GM19438 (cell line): ENCODE results near the gene RAC3.
A peak's percentile ranks its signal among the peaks of the same experiment; 100 is the strongest.

ENCODE experiments used
- ATAC-seq: cut with Tn5 transposase; IDR thresholded peaks from one replicate; pipeline ENCODE4 v1.9.1; 2021; ENCODE audit warnings: low read depth; ENCODE audit not compliant: unreplicated experiment

Gene RAC3

GRCh38 chr17:82022310-82022980, 9.0 kb upstream of the RAC3 start, which contains the start of gene CENPX:
Gene CENPX (minus strand): TSS chr17:82022878. CDS start chr17:82022861, 17 bp downstream.
- no peak for ATAC-seq

DNA sequence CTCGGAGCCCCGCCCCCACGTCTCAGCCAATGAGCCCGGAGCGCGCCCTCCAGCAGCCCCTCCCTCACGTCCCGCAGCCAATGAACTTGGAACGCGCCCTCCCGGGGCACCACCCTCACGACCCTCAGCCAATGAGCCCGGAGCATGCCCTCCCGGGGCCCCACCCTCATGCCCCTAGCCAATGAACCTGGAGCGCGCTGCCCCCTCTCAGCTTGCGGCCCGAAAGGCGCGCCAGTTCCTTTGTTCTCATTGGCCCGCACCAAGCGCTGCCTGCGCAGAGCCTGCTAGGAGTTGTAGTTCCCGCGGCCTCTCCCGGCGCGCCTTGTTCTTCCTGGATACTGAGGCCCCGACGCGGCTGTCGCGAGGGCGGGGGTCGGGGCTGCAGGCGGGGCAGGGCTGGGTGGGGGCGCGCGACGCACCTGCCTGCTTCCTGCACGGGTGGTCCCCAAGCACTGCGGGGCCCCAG, 8.5 kb upstream of the RAC3 start, which contains the start of gene LRRC45:
LRRC45 (plus strand) TSS at position 325 of the 466 bp plus-strand sequence. CDS start 339 bp downstream, outside the sequence.
- ATAC-seq, result peak; percentile 82

- peak; percentile 2 for ATAC-seq
Observed at GRCh38 chr17:82023447-82024241, 7.8 kb upstream of the RAC3 start.

DNA sequence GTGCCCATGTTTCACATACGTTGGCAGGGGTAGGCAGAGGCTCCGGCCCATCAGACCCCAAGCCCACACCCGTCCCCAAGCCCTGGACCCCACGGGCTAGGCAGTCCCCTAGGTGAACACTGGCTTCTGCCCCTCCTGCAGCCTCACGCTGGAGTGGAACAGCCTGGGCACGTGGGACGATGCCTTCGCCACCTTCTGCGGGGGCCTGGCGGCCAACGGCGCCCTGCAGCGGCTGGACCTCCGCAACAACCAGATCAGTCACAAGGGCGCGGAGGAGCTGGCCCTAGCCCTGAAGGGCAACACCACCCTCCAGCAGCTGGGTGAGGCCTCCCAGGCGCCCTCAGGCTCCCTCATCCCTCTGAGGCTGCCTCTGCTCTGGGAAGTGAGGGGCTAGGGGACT, 6.6 kb upstream of the RAC3 start:
- ATAC-seq, result no peak

GRCh38 chr17:82025401-82026107, 5.9 kb upstream of the RAC3 start:
- ATAC-seq, result no peak

GRCh38 chr17:82028246-82028645, 3.2 kb upstream of the RAC3 start:
- ATAC-seq, result no peak

GRCh38 chr17:82028966-82029365, 2.5 kb upstream of the RAC3 start:
- no peak for ATAC-seq

DNA sequence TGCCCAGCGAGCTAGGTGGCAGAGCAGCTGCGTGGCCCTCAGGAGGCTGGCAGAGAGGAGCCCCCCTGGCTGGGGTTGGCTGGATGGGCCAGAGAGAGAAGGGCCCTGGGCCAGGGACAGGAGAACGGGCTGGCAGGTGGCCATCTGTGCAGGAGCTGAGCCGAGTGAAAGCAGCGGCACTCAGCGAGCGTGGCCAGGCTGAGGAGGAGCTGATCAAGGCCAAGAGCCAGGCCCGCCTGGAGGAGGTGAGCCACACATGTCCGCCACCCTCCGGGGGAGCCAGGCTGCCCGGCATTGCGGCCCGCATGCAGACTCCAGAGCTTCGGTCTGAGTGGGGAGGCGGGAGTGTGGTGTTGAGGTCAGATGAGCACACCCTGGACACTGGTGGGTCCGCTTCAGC, 2.1 kb upstream of the RAC3 start:
- ATAC-seq, result no peak

- no peak for ATAC-seq
Observed at GRCh38 chr17:82029990-82030469, 1.4 kb upstream of the RAC3 start.

DNA sequence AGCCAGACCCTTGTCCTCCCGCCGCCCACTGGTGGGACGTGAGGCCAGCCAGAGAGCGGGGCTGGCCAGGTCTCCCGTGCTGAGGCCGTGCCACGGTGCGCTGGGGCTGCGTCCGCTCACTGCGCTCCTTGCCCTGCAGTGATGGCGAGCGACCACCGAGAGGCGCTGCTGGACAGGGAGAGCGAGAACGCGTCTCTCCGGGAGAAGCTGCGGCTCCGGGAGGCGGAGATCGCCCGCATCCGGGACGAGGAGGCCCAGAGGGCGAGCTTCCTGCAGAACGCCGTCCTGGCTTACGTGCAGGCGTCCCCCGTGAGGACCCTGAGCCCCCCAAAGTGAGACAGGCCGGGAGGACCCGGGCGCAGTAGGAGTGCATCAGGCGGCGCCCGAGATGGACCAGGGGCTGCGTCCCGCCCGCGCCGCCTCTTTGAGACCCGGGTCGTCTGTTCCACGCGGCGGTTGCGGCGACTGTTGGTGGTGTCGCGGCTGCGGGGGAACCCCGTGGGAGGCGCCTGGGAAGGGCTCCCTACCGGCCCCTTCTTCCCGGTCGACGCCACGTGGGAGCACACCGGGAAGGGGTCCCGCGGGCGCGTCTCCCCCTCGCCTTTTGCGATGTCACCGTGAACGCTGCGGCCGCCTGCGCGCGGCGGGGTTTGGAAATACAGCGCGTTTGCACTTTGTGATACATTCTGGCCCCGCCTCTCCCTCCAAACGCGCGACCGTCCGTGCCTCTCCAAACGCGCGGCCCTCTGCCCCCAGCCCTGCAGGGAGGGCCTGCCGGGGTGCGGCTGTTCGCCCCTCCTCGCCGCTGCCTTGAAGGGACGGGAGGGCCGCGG, 792 bp upstream of the RAC3 start:
- no peak for ATAC-seq

- no peak for ATAC-seq
Observed at GRCh38 chr17:82031885-82032627, 578 bp downstream of the RAC3 start.

DNA sequence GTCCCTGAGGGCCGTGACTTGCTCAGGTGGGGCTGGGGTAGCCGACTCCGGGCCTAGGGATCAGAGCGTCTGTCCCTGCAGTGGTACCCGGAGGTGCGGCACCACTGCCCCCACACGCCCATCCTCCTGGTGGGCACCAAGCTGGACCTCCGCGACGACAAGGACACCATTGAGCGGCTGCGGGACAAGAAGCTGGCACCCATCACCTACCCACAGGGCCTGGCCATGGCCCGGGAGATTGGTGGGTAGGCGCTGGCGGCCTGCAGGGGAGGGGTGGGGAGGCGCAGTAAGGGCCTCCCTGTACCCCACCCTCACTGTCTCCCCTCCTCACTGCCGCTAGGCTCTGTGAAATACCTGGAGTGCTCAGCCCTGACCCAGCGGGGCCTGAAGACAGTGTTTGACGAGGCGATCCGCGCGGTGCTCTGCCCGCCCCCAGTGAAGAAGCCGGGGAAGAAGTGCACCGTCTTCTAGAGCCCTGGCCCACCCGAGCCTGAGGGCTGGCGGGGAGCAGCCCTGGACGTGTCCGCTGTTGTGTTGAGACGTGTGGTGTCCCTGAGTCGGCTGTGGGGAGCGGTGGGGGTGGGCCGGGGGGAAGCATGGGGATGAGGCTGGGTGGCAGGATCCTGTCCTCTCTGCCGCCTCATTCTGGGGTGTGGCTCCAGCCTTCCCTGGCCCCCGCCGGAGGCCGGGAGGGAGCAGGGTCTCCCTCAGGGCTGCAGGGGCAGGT, 2.0 kb downstream of the RAC3 start:
- ATAC-seq, result no peak

DNA sequence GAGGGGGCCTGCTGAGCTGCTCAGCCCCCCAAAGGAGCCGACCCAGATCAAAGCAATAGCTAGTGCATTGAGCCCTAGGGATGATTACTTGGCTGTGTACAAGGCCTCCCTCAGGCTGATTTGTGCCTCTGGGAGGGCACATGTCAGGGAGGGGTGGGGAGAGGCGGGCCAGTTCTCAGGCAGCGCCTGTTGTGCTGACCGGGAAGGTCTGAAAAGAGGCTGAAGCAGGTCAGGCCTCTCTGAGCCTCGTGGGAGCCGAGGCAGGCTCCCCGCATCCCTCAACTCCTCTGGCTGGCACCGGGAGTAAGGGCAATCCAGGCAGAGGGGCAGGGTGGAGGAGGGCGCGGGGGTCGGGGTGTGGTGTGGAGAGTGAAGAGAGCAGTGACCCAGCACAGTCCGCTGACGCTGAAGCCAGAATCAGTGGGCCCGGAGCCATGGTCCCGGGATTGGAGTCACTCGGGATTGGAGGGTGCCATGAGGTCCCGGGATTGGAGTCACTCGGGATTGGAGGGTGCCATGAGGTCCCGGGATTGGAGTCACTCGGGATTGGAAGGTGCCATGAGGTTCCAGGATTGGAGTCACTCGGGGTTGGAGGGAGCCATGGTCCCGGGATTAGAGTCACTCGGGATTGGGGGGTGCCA, 3.0 kb downstream of the RAC3 start:
- ATAC-seq, result no peak

GRCh38 chr17:82035488-82035887, 4.0 kb downstream of the RAC3 start:
- ATAC-seq, result no peak

DNA sequence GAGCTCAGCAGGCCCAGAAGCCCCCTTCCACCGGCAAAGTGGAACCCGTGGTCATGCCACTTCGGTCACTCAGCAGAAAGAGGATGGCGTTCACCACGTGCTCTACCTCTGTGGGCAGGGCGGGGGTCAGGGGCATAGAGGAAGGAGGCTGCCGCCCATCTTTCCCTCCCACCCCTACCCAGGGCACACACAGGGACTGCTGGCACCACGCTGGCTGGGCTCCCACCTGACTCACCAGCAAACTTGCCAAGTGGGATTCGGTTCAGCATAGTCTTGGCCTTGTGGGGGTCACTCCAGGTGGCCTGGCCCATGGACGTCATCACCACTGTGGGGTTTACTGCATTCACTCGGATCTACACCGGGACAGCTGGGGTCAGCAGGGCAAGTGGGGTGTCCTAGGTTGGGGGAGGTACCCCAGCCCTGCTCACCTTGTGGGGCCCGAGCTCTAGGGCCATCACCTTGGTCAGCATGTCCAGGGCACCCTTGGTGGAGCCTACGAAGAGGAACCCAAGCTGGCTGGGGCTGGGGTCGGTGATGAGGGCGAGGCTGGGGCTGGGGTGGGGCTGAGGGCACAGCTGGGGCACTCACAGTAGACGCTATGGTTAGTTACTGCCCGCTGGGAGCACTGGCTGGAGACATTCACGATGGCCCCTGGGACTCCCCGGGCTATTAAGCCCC, 4.6 kb downstream of the RAC3 start:
- ATAC-seq, result no peak

DNA sequence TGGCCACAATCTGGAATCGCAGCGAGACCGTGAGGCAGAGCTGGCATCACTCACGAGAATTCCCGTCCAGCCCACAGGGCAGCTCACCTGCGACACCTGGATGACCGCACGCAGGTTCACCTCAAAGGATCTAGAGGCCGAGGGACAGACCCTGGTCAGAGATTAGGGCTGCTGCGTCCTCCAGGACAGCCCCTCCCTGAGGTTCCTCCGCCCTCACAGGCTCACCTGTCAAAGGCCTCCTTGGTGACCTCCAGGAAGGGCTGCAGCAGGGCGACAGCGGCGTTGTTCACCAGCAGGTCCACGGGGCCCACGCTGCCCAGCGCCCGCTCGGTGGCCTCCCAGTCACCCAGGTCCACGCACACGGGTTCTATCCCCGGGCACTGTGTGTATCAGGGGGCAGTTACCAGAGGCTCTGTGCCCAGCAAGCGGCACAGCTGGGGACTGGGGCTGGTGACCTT, 5.2 kb downstream of the RAC3 start:
- ATAC-seq, result no peak

- peak; percentile 83 for ATAC-seq
Observed at GRCh38 chr17:82037092-82037888, 5.8 kb downstream of the RAC3 start, which contains the start of gene DCXR. Gene DCXR (minus strand): TSS chr17:82037697. CDS start chr17:82037682, 15 bp downstream.
